Mesothelial cell of epicardium (in vitro differentiated cells): ENCODE measurements around the gene RNF14. TPM values are rescaled to one million over a fixed set of nuclear protein-coding genes. Genes with fewer than 3 reads are reported as not detected.

Source experiments
- DNase-seq, 2 experiments: peaks; one replicate each; pipeline ENCODE4 v3.0.0; 2021; ENCODE audit warnings: low spot score in 2 of 2; ENCODE audit not compliant: unreplicated experiment in 2 of 2
- H3K27ac Mint-ChIP-seq: 2 replicates; pipeline ENCODE4 v1.8.0; 2021; ENCODE audit warnings: mixed read lengths
- H3K27me3 Mint-ChIP-seq: 2 replicates; pipeline ENCODE4 v1.8.0; 2021; ENCODE audit warnings: low read depth, mixed read lengths
- H3K36me3 Mint-ChIP-seq: 2 replicates; pipeline ENCODE4 v1.8.0; 2021; ENCODE audit warnings: mixed read lengths
- H3K4me1 Mint-ChIP-seq: 2 replicates; pipeline ENCODE4 v1.8.0; 2021; ENCODE audit warnings: mixed read lengths
- H3K4me3 Mint-ChIP-seq: 2 replicates; pipeline ENCODE4 v1.8.0; 2021; ENCODE audit warnings: mild to moderate bottlenecking, moderate library complexity, mixed read lengths
- H3K9me3 Mint-ChIP-seq: 2 replicates; pipeline ENCODE4 v1.8.0; 2021; ENCODE audit warnings: mixed read lengths
- total RNA-seq: library from RNA; stranded (reverse); gene quantifications from 3 replicates; pipeline ENCODE4 v1.2.1, GENCODE V29; 2021
- TF ChIP-seq, protein P1 (sequence below): fragments of 200-600 bp; sonication (generic); IDR thresholded peaks from one replicate; pipeline ENCODE4 v1.5.0; 2021; ENCODE audit warnings: antibody characterized with exemption; ENCODE audit not compliant: unreplicated experiment

The RNF14 gene
- total RNA-seq, 1 donor from 2014 or later = 34.0 TPM

- no peak for DNase-seq
- Mint-ChIP-seq H3K9me3 (peaks cover 4% of the 10 kb centered on the region), H3K4me3 (no peak overlapping the region), H3K36me3 (no peaks in the 10 kb centered on the region), H3K4me1 (no peaks in the 10 kb centered on the region), H3K27me3 (no peaks in the 10 kb centered on the region), H3K27ac (no peak overlapping the region)
- TF ChIP-seq, protein P1, sequence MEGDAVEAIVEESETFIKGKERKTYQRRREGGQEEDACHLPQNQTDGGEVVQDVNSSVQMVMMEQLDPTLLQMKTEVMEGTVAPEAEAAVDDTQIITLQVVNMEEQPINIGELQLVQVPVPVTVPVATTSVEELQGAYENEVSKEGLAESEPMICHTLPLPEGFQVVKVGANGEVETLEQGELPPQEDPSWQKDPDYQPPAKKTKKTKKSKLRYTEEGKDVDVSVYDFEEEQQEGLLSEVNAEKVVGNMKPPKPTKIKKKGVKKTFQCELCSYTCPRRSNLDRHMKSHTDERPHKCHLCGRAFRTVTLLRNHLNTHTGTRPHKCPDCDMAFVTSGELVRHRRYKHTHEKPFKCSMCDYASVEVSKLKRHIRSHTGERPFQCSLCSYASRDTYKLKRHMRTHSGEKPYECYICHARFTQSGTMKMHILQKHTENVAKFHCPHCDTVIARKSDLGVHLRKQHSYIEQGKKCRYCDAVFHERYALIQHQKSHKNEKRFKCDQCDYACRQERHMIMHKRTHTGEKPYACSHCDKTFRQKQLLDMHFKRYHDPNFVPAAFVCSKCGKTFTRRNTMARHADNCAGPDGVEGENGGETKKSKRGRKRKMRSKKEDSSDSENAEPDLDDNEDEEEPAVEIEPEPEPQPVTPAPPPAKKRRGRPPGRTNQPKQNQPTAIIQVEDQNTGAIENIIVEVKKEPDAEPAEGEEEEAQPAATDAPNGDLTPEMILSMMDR = no peak
These were observed 69.8 kb downstream of the RNF14 start for GRCh38 chr5:142038735-142039134.

Other genes starting within 250 kb of the RNF14 start
- 5.1 to 6.1 TPM (median 5.4 TPM) in 3 replicates for gene PCDH1, start 90.7 kb upstream of the RNF14 start, total RNA-seq
- 85.4 to 91.5 TPM (median 88.3 TPM) in 3 replicates for gene DELE1, start 45.2 kb upstream of the RNF14 start, total RNA-seq
- 0.07 to 0.29 TPM (median 0.18 TPM) in 3 replicates for gene PCDH12, start 10.9 kb upstream of the RNF14 start, total RNA-seq
- gene GNPDA1, start 43.9 kb downstream of the RNF14 start, total RNA-seq = 55.0 to 56.6 TPM (median 55.1 TPM) in 3 replicates
- 63.2 to 67.9 TPM (median 66.1 TPM) in 3 replicates for gene NDFIP1, start 139.7 kb downstream of the RNF14 start, total RNA-seq